HG02571 (cell line): ENCODE data around the gene SLC23A3.

Experiments
- ATAC-seq: cut with Tn5 transposase; IDR thresholded peaks from one replicate; pipeline ENCODE4 v1.9.1; 2021; ENCODE audit warnings: mild to moderate bottlenecking, moderate library complexity; ENCODE audit not compliant: unreplicated experiment

The SLC23A3 gene

GRCh38 chr2:219116776-219117646 is 52.8 kb downstream of the SLC23A3 start:
- ATAC-seq, result no peak

- no peak for ATAC-seq
Measured at GRCh38 chr2:219112651-219113338, 57.0 kb downstream of the SLC23A3 start.

GRCh38 chr2:219112062-219112406 is 57.8 kb downstream of the SLC23A3 start:
- ATAC-seq, result no peak
